ENCODE results near the gene TNF. TPM values are rescaled to one million over a fixed set of nuclear protein-coding genes. Genes with fewer than 3 reads are reported as not detected.

The TNF gene
- polyA plus RNA-seq, 1 donor (not counting 4 experiments of a cell fraction or from before 2014, with no cell fraction given), result 2.3 TPM

DNA sequence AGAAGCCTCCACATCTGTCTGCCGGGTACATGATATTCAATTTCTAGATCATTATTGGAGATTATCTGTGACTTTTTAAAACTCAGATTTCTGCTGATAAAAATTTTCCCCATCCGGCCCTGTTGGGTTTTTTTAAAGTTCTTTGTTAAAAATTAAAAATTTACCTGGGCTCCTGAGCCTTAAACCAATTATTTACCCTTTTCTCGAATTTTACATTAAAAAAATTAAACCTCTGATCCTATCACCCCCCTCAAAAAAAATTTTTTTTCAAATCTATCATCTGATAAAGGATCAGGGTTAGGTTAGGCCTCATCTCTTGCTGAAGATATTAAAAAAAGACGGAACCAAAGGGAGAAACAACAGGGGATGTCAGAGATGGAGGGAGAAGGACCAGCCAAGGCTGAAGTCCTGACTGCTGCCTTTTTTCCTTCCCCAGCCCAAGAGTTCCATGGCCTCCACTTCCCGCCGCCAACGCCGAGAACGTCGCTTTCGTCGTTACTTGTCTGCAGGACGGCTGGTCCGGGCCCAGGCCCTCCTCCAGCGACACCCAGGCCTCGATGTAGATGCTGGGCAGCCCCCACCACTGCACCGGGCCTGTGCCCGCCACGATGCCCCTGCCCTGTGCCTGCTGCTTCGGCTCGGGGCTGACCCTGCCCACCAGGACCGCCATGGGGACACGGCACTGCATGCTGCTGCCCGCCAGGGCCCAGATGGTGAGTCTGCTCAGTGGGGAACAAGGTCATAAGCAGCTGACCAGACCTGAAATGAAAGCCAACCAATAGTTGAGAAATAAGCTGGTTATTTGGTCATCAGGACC lies 27.4 kb upstream of the TNF start:
- Histone ChIP-seq H3K9ac (ENCODE audit: control insufficient read depth, extremely low read depth, insufficient read depth, low read length) (peak overlapping the region; percentile 89), H3K4me3 (ENCODE audit: control insufficient read depth in 2 of 3, extremely low read depth in 1 of 3, insufficient read depth in 2 of 3, low read depth in 1 of 3, low read length in 3 of 3) (peak overlapping the region; percentile 55 to 86 (median 85)), H2AFZ (ENCODE audit: control insufficient read depth, low read length) (peak overlapping the region; percentile 33)

DNA sequence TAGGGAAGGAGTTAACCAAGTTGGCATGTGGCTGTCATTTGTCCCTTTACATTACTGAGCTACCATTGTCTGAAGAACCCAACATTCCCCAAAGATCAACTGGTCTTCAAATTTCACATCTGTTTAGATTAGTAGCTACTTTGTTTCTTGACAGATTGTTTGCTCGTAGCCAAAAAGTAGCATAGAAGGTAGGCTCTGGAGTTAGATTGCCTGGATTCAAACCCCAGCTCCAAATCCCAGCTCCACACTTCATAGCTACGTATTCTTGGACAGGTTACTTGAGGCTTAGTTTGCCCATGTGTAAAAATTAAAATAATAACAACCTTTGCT lies 26.9 kb upstream of the TNF start:
- peak overlapping the region in 1 of 3 experiments; percentile 55 for H3K4me3 ChIP-seq (ENCODE audit: control insufficient read depth in 2 of 3, extremely low read depth in 1 of 3, insufficient read depth in 2 of 3, low read depth in 1 of 3, low read length in 3 of 3)
- H3K9me3 ChIP-seq (ENCODE audit: control insufficient read depth, low read depth, low read length), result no peaks in the 10 kb centered on the region
- FAIRE-seq (no peak), DNase-seq (ENCODE audit: low read depth, low spot score) (no peak)
- no peaks in the 10 kb centered on the region for H3K27me3 ChIP-seq (ENCODE audit: control insufficient read depth, extremely low read depth, insufficient read depth, low read length)
- dilution Hi-C loops (cut with MboI; ENCODE audit: extremely low pct_ligation_motif_present, low sequenced_read_pairs), result no loop called here
- peak overlapping the region; percentile 98 for H3K4me2 ChIP-seq (ENCODE audit: control insufficient read depth, extremely low read depth, insufficient read depth, low read depth, low read length)
- H3K36me3 ChIP-seq (ENCODE audit: control insufficient read depth in 2 of 2, extremely low read depth in 1 of 2, insufficient read depth in 2 of 2, low read length in 2 of 2), result peaks cover 13% of the 10 kb centered on the region in 2 experiments
- H3K9ac ChIP-seq (ENCODE audit: control insufficient read depth, extremely low read depth, insufficient read depth, low read length), result peak overlapping the region; percentile 89
- H3K9me1 ChIP-seq (ENCODE audit: control insufficient read depth, extremely low read depth, insufficient read depth, low read length), result no peaks in the 10 kb centered on the region
- H3K4me1 ChIP-seq (ENCODE audit: control insufficient read depth, extremely low read depth, insufficient read depth, low read length), result peaks cover 11% of the 10 kb centered on the region
- peaks cover 15% of the 10 kb centered on the region for H3K79me2 ChIP-seq (ENCODE audit: control insufficient read depth, insufficient read depth, low read length)
- no peak overlapping the region for H2AFZ ChIP-seq (ENCODE audit: control insufficient read depth, low read length)
- TF ChIP-seq, protein P1, sequence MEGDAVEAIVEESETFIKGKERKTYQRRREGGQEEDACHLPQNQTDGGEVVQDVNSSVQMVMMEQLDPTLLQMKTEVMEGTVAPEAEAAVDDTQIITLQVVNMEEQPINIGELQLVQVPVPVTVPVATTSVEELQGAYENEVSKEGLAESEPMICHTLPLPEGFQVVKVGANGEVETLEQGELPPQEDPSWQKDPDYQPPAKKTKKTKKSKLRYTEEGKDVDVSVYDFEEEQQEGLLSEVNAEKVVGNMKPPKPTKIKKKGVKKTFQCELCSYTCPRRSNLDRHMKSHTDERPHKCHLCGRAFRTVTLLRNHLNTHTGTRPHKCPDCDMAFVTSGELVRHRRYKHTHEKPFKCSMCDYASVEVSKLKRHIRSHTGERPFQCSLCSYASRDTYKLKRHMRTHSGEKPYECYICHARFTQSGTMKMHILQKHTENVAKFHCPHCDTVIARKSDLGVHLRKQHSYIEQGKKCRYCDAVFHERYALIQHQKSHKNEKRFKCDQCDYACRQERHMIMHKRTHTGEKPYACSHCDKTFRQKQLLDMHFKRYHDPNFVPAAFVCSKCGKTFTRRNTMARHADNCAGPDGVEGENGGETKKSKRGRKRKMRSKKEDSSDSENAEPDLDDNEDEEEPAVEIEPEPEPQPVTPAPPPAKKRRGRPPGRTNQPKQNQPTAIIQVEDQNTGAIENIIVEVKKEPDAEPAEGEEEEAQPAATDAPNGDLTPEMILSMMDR (optimal IDR thresholded peaks at IDR 0.05 in 1 of 3, IDR thresholded peaks at IDR 0.05 in 1 of 3, conservative IDR thresholded peaks at IDR 0.05 in 1 of 3; ENCODE audit: extremely low read depth in 1 of 3, insufficient read depth in 2 of 3, low read length in 3 of 3), result no peak
- TF ChIP-seq EZH2 (IDR thresholded peaks at IDR 0.05; ENCODE audit: low read length), result no peak
- no peaks in the 10 kb centered on the region for H4K20me1 ChIP-seq (ENCODE audit: control insufficient read depth, extremely low read depth, insufficient read depth, low read length)
- H3K27ac ChIP-seq (ENCODE audit: control insufficient read depth, insufficient read depth, low read length), result peak overlapping the region; percentile 86

More for the DNA sequence above, 27.4 kb upstream of the TNF start:
- Histone ChIP-seq H3K27ac (ENCODE audit: control insufficient read depth, insufficient read depth, low read length) (peak overlapping the region; percentile 86), H3K79me2 (ENCODE audit: control insufficient read depth, insufficient read depth, low read length) (peaks cover 15% of the 10 kb centered on the region), H3K9me1 (ENCODE audit: control insufficient read depth, extremely low read depth, insufficient read depth, low read length) (no peaks in the 10 kb centered on the region), H3K9me3 (ENCODE audit: control insufficient read depth, low read depth, low read length) (no peaks in the 10 kb centered on the region), H3K36me3 (ENCODE audit: control insufficient read depth in 2 of 2, extremely low read depth in 1 of 2, insufficient read depth in 2 of 2, low read length in 2 of 2) (peaks cover 13% of the 10 kb centered on the region in 2 experiments), H4K20me1 (ENCODE audit: control insufficient read depth, extremely low read depth, insufficient read depth, low read length) (no peaks in the 10 kb centered on the region), H3K4me2 (ENCODE audit: control insufficient read depth, extremely low read depth, insufficient read depth, low read depth, low read length) (peak overlapping the region; percentile 98), H3K27me3 (ENCODE audit: control insufficient read depth, extremely low read depth, insufficient read depth, low read length) (no peaks in the 10 kb centered on the region), H3K4me1 (ENCODE audit: control insufficient read depth, extremely low read depth, insufficient read depth, low read length) (peaks cover 13% of the 10 kb centered on the region)
- dilution Hi-C loops (cut with MboI; ENCODE audit: extremely low pct_ligation_motif_present, low sequenced_read_pairs), result no loop called here
- TF ChIP-seq, protein P1 (optimal IDR thresholded peaks at IDR 0.05 in 1 of 3, IDR thresholded peaks at IDR 0.05 in 1 of 3, conservative IDR thresholded peaks at IDR 0.05 in 1 of 3; ENCODE audit: extremely low read depth in 1 of 3, insufficient read depth in 2 of 3, low read length in 3 of 3), result no peak
- TF ChIP-seq EZH2 (IDR thresholded peaks at IDR 0.05; ENCODE audit: low read length), result no peak
- FAIRE-seq, result no peak
- no peak for DNase-seq (ENCODE audit: low read depth, low spot score)
